SK-N-SH (cell line): ENCODE data around the gene MFSD12. TPM values are rescaled to one million over a fixed set of nuclear protein-coding genes. Genes with fewer than 3 reads are reported as not detected.
A peak's percentile ranks its signal among the peaks of the same experiment; 100 is the strongest.

Experiments used
- CTCF ChIA-PET: fragments of 300-600, 350-600 bp; formaldehyde crosslinking; extraction: SDS; loops from one replicate; lab custom pipeline; 2021; lab: Yijun Ruan, JAX
- POLR2A ChIA-PET: fragments of 350-600 bp; sonication (Branson Sonifier 250); formaldehyde crosslinking; extraction: SDS; loops from one replicate; lab custom pipeline; 2020; ENCODE audit warnings: antibody characterized with exemption, inconsistent platforms; lab: Yijun Ruan, JAX
- DNase-seq: peaks from one replicate; pipeline ENCODE4 v3.0.0; 2012
- H2AFZ ChIP-seq: fragments of 200-600 bp; sonication (generic); 2 replicates; pipeline ENCODE4 v1.8.1; 2016; ENCODE audit warnings: antibody characterized with exemption, mild to moderate bottlenecking, low read depth
- H3F3A ChIP-seq: fragments of 200-600 bp; sonication (generic); replicated peaks from 2 replicates; pipeline ENCODE3; 2016; ENCODE audit warnings: antibody characterized with exemption, mild to moderate bottlenecking; ENCODE audit not compliant: insufficient read depth
- H3K27ac ChIP-seq, 2 experiments: fragments of 200-500 bp in 1 of 2; fragments of 200-600 bp in 1 of 2; sonication (Bioruptor generic) in 1 of 2; sonication (generic), shearing (Covaris generic) in 1 of 2; 2 replicates each; pipeline versions ENCODE4 v1.5.1 to v1.6.1; 2014 to 2016; ENCODE audit warnings: low read depth in 2 of 2, inconsistent platforms in 1 of 2, low read length in 1 of 2, mild to moderate bottlenecking in 1 of 2, mixed read lengths in 1 of 2
- H3K27me3 ChIP-seq: fragments of 200-600 bp; sonication (generic), shearing (Covaris generic); 2 replicates; pipeline ENCODE4 v1.6.1; 2016; ENCODE audit warnings: mixed run types; ENCODE audit not compliant: insufficient read depth
- H3K36me3 ChIP-seq, 2 experiments: fragments of 200-500 bp in 1 of 2; fragments of 200-600 bp in 1 of 2; sonication (Bioruptor generic) in 1 of 2; sonication (generic) in 1 of 2; replicated peaks in 1 of 2; 2 replicates each; pipeline versions ENCODE3 to v1.5.1; 2014 to 2016; ENCODE audit warnings: low read length in 1 of 2, mild to moderate bottlenecking in 1 of 2; ENCODE audit not compliant: insufficient read depth in 2 of 2, control insufficient read depth in 1 of 2
- H3K4me1 ChIP-seq, 2 experiments: fragments of 200-500 bp in 1 of 2; fragments of 200-600 bp in 1 of 2; sonication (Bioruptor generic) in 1 of 2; sonication (generic), shearing (Covaris generic) in 1 of 2; 2 replicates each; pipeline versions ENCODE4 v1.5.1 to v1.6.1; 2014 to 2016; ENCODE audit warnings: low read depth in 1 of 2, low read length in 1 of 2, mixed run types in 1 of 2; ENCODE audit not compliant: insufficient read depth in 2 of 2, control insufficient read depth in 1 of 2
- H3K4me2 ChIP-seq: fragments of 200-600 bp; sonication (generic), shearing (Covaris generic); 2 replicates; pipeline ENCODE4 v1.6.1; 2017; ENCODE audit warnings: mixed run types
- H3K4me3 ChIP-seq, 2 experiments: fragments of 200-500 bp in 1 of 2; fragments of 200-600 bp in 1 of 2; sonication (Bioruptor generic) in 1 of 2; sonication (generic), shearing (Covaris generic) in 1 of 2; 2 replicates each; pipeline versions ENCODE4 v1.5.1 to v1.8.1; 2014 to 2016; ENCODE audit warnings: low read depth in 2 of 2, inconsistent platforms in 1 of 2, low read length in 1 of 2, mild to moderate bottlenecking in 1 of 2, mixed read lengths in 1 of 2, moderate library complexity in 1 of 2
- H3K79me2 ChIP-seq: fragments of 200-600 bp; sonication (generic); 2 replicates; pipeline ENCODE4 v1.8.1; 2017; ENCODE audit warnings: mild to moderate bottlenecking; ENCODE audit not compliant: insufficient read depth
- H3K9ac ChIP-seq: fragments of 200-600 bp; sonication (generic); 2 replicates; pipeline ENCODE4 v1.6.1; 2017; ENCODE audit warnings: mixed run types
- H3K9me2 ChIP-seq: fragments of 200-600 bp; sonication (generic); 2 replicates; pipeline ENCODE4 v1.6.1; 2017; ENCODE audit warnings: mixed run types
- H3K9me3 ChIP-seq: fragments of 200-600 bp; sonication (generic); 2 replicates; pipeline ENCODE4 v1.6.1; 2017; ENCODE audit warnings: mixed run types, mild to moderate bottlenecking, moderate library complexity
- H4K20me1 ChIP-seq: fragments of 200-600 bp; sonication (generic); 2 replicates; pipeline ENCODE4 v1.6.1; 2017; ENCODE audit warnings: mild to moderate bottlenecking, mixed run types; ENCODE audit not compliant: insufficient read depth
- CHD2 ChIP-seq: fragments of 150-350 bp; IDR thresholded peaks from 2 replicates; pipeline ENCODE4 v1.6.1; 2018; ENCODE audit warnings: low read length; ENCODE audit not compliant: partially characterized antibody
- EP300 ChIP-seq, 2 experiments: IDR thresholded peaks; 2 replicates each; pipeline versions ENCODE4 v1.4.0 to v1.6.1; 2012; ENCODE audit warnings: borderline replicate concordance in 1 of 2, low read depth in 1 of 2, low read length in 1 of 2
- FOXJ3 ChIP-seq: sonication (generic); formaldehyde crosslinking; IDR thresholded peaks from 2 replicates; pipeline ENCODE4 v1.5.1; 2020; ENCODE audit warnings: mild to moderate bottlenecking, missing genetic modification reagents
- FOXM1 ChIP-seq: IDR thresholded peaks from 2 replicates; pipeline ENCODE4 v1.4.0; 2012; ENCODE audit warnings: low read depth, mild to moderate bottlenecking
- GATA2 ChIP-seq: sonication (generic); formaldehyde crosslinking; IDR thresholded peaks from 2 replicates; pipeline ENCODE4 v1.5.0; 2020; ENCODE audit warnings: mild to moderate bottlenecking, missing genetic modification reagents
- MXI1 ChIP-seq: IDR thresholded peaks from 2 replicates; pipeline ENCODE4 v1.6.1; 2012; ENCODE audit warnings: mild to moderate bottlenecking, low read depth, low read length, improper control_type of control experiment
- RAD21 ChIP-seq: IDR thresholded peaks from 2 replicates; pipeline ENCODE4 v1.6.1; 2012; ENCODE audit warnings: mild to moderate bottlenecking, low read length
- RCOR1 ChIP-seq: fragments of 150-350 bp; IDR thresholded peaks from 2 replicates; pipeline ENCODE4 v1.6.1; 2017; ENCODE audit warnings: antibody characterized with exemption, low read length
- RXRA ChIP-seq: IDR thresholded peaks from 2 replicates; pipeline ENCODE4 v1.4.0; 2012; ENCODE audit warnings: low read depth, mild to moderate bottlenecking, borderline replicate concordance
- TAF1 ChIP-seq: IDR thresholded peaks from 2 replicates; pipeline ENCODE4 v1.6.1; 2012; ENCODE audit warnings: low read depth, mild to moderate bottlenecking, low read length, moderate library complexity, borderline replicate concordance
- TCF12 ChIP-seq: IDR thresholded peaks from 2 replicates; pipeline ENCODE4 v1.4.0; 2012
- TEAD4 ChIP-seq: IDR thresholded peaks from 2 replicates; pipeline ENCODE4 v1.4.0; 2012; ENCODE audit warnings: mild to moderate bottlenecking, borderline replicate concordance; ENCODE audit not compliant: insufficient read depth
- YY1 ChIP-seq: IDR thresholded peaks from 2 replicates; pipeline ENCODE4 v1.4.0; 2012; ENCODE audit warnings: low read depth, mild to moderate bottlenecking
- WGBS: methylation state at CpG from one replicate; pipeline ENCODE4 v1.1.6; 2017; ENCODE audit warnings: low lambda C conversion rate; 5-methylcytosine and 5-hydroxymethylcytosine counted together
- polyA plus RNA-seq, 3 experiments: library from polyadenylated mRNA; depleted of rRNA; stranded (reverse); fragments of >200 nt; gene quantifications; 2 replicates each; pipeline ENCODE4 v1.2.3, GENCODE V29; 2012
- TF ChIP-seq, protein P1 (sequence below): fragments of 150-350 bp; IDR thresholded peaks from 2 replicates; pipeline ENCODE4 v1.6.1; 2016; ENCODE audit warnings: mild to moderate bottlenecking, low read depth, low read length
- TF ChIP-seq, protein P2 (sequence below): IDR thresholded peaks from 2 replicates; pipeline ENCODE4 v1.4.0; 2012; ENCODE audit warnings: low read depth

Gene MFSD12
- polyA plus RNA-seq, 1 of the 3 experiments (the other 2 are of a cell fraction), result 53.3 TPM

DNA sequence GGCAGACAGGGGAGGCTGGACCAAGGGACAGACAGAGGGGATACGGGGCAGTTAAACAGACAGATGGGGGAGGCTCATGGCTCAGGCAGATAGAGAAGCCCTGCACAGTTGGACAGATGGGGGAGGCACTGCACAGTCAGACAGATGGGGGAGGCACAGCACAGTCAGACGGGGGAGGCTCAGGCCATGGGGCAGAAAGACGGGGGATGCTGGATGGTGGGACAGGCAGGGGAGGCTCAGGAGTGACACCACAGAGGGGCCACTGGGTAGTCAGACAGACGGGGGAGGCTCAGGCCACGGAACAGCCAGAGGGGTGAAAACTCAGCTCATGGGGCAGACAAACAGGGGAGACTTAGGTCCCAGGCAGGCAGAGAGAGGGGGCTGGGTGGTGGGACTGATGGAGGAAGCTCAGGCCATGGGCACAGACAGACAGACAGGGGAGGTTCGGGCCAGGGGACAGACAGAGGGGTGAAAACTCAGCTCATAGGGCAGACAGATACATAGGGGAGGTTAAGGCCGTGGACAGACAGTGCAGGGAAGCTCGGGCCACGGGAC, 886 bp downstream of the MFSD12 start:
- Histone ChIP-seq H3K4me2 (peak overlapping the region; percentile 97), H3K27me3 (no peaks in the 10 kb centered on the region), H3K9me3 (no peaks in the 10 kb centered on the region), H3K9me2 (no peaks in the 10 kb centered on the region), H4K20me1 (peaks cover 11% of the 10 kb centered on the region; the same call in 1 of the 2 replicates), H3K4me3 (peak overlapping the region; percentile 67 to 98), H3K36me3 (no peaks in the 10 kb centered on the region), H3F3A (no peaks in the 10 kb centered on the region), H3K4me1 (peaks cover 3 to 15% of the 10 kb centered on the region in 2 experiments; a peak in 1 of 4 replicates), H3K79me2 (peaks cover 55% of the 10 kb centered on the region), H2AFZ (peak overlapping the region; percentile 99; the same call in 1 of the 2 replicates), H3K9ac (peak overlapping the region; percentile 58), H3K27ac (no peak overlapping the region)
- 38% methylated on average over 9 of the region's 9 CpGs for WGBS
- TF ChIP-seq, protein P1, sequence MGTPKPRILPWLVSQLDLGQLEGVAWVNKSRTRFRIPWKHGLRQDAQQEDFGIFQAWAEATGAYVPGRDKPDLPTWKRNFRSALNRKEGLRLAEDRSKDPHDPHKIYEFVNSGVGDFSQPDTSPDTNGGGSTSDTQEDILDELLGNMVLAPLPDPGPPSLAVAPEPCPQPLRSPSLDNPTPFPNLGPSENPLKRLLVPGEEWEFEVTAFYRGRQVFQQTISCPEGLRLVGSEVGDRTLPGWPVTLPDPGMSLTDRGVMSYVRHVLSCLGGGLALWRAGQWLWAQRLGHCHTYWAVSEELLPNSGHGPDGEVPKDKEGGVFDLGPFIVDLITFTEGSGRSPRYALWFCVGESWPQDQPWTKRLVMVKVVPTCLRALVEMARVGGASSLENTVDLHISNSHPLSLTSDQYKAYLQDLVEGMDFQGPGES, result no peak
- TF ChIP-seq GATA2 (CRISPR knock-in tag) (no peak), TEAD4 (no peak), RCOR1 (no peak), RXRA (no peak), FOXM1 (no peak), EP300 (IDR thresholded peaks at IDR 0.05; ENCODE audit: borderline replicate concordance in 1 of 2, low read depth in 1 of 2, low read length in 1 of 2) (no peak), RAD21 (no peak), FOXJ3 (no peak), TAF1 (no peak), MXI1 (no peak), TCF12 (no peak)
- TF ChIP-seq, protein P2, sequence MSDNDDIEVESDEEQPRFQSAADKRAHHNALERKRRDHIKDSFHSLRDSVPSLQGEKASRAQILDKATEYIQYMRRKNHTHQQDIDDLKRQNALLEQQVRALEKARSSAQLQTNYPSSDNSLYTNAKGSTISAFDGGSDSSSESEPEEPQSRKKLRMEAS, result no peak
- ChIA-PET POLR2A (interaction anchor here (0.6 to 1.1 kb wide), 3 partner anchors 17 to 206 kb away, joined by 3 to 5 read pairs (median 3); no protein-coding TSS in a partner anchor), CTCF (interaction anchor here (0.9 to 7.3 kb wide), 7 partner anchors 10 to 281 kb away, joined by 3 to 73 read pairs (median 5); partner anchors contain the start of gene TEKTIP1)
- DNase-seq, result no peak

DNA sequence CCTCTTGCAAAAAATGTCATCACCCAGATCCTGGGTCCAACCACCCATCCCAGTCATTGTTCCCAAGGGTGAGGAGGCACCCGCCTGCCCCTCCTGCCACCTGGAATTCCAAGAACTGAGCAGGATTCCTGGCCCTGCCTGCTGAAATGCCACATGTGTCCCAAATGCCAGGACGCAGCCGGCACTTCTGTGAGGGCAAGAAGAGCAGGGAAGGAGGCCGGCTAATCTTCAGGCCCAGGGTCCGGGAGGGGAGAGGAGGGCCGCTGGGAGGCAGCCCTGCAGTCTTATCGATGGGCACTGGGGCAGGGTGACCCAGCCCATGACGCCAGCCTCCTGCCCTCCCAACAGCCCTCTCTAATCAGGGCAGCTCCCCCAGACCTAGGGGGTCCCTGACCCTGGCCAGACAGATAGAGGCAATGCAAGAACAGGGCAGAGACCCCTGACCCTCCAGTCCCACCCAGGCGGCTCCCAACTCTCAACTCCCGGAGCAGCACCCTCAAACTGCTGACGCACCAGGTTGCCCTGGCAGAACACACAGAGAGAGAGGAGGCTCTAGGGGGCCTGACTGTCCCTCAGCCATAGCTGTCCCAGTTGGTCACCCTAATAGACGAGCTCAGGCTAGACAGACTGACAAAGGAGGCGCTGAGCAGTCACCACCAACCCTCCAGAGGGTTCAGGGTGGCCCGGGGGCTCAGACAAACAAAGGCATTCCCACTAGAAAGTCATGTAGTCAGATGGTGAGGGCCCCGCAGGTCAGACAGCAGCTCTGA, 1.5 kb downstream of the MFSD12 start:
- peak; percentile 25 for DNase-seq
- Histone ChIP-seq H3K9me2 (no peaks in the 10 kb centered on the region), H3K4me3 (peak overlapping the region; percentile 67 to 98), H4K20me1 (peaks cover 11% of the 10 kb centered on the region; the same call in 1 of the 2 replicates), H3K27ac (no peak overlapping the region), H2AFZ (no peak overlapping the region), H3K4me2 (peak overlapping the region; percentile 97), H3K4me1 (peaks cover 3 to 15% of the 10 kb centered on the region in 2 experiments; a peak in 1 of 4 replicates), H3F3A (no peaks in the 10 kb centered on the region), H3K9ac (peak overlapping the region; percentile 58; the same call in 1 of the 2 replicates), H3K36me3 (no peaks in the 10 kb centered on the region), H3K9me3 (no peaks in the 10 kb centered on the region), H3K79me2 (peaks cover 56% of the 10 kb centered on the region), H3K27me3 (no peaks in the 10 kb centered on the region)
- 73% methylated on average over 8 of the region's 15 CpGs for WGBS
- CTCF ChIA-PET, result interaction anchor here (1.0 to 7.3 kb wide), 4 partner anchors 9 to 106 kb away, joined by 3 to 73 read pairs (median 4); no protein-coding TSS in a partner anchor
- TF ChIP-seq, protein P1, result no peak
- TF ChIP-seq YY1 (no peak), CHD2 (no peak), RAD21 (no peak)
- POLR2A ChIA-PET, result no interaction called here
